ENCODE data around the gene LAMC3.

DNA sequence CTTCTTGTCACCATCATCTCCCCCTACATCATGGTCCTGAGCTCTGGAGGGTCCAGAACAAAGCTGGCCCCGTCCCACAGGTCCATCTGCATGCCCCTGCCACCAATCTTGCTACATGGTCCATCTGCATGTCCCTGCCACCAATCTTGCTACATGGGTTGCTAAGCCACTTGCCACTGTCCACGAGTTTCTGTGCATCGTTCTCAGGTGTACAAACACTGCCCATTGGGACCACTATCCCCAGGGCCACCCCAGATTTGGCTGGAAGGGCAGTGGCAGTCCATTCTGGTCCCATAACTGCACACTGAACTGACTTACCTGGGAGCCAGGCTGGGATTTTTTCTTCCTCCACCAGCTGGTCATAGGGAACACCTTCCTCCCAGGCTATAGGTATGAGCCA is 8.0 kb upstream of the LAMC3 start:
- TF ChIP-seq CTCF (conservative IDR thresholded peaks at IDR 0.05; ENCODE audit: low read depth, low read length) (no peak), EZH2 (IDR thresholded peaks at IDR 0.05; ENCODE audit: borderline replicate concordance, low read depth, low read length, poor library complexity, severe bottlenecking) (no peak)

Data from A673 (cell line).